K562 (cell line): ENCODE data around the gene ZNF366. TPM values are rescaled to one million over a fixed set of nuclear protein-coding genes. Genes with fewer than 3 reads are reported as not detected.

Experiments used
- ATAC-seq: fragments of 200-7000 bp; cut with Tn5 transposase; 3 replicates; pipeline ENCODE4 v1.9.1; 2020; ENCODE audit warnings: moderate library complexity
- BruUV-seq: library from RNA; stranded (reverse); fragments of 400-500 nt; replicated peaks from 2 replicates; lab custom pipeline; 2021; lab: Mats Ljungman, UMichigan
- CTCF ChIA-PET: fragments of 300-600 bp; formaldehyde crosslinking; extraction: SDS; loops from one replicate; lab custom pipeline; 2021; ENCODE audit warnings: low intra/inter-chr PET ratio; lab: Yijun Ruan, JAX
- POLR2A ChIA-PET: fragments of 300-600, 350-650 bp; sonication (Branson Sonifier 250); formaldehyde crosslinking; extraction: SDS; loops from one replicate; lab custom pipeline; 2021; ENCODE audit warnings: antibody characterized with exemption, inconsistent platforms; lab: Yijun Ruan, JAX
- DNase-seq, 4 experiments: peaks; one replicate each; pipeline versions ENCODE4 v3.0.0 to v3.0.0-alpha.2; 2011 to 2018; ENCODE audit warnings: low spot score in 3 of 4, mixed read lengths in 3 of 4; ENCODE audit errors: extremely low read depth in 1 of 4
- FAIRE-seq: peaks from 2 replicates; lab custom pipeline; 2011; peaks lifted over from hg19 to GRCh38; lab: Jason Lieb, UNC
- H2AFZ ChIP-seq: 2 replicates; pipeline ENCODE4 v1.6.0; 2011; ENCODE audit warnings: low read depth, low read length, control low read depth, inconsistent platforms
- H3K27ac ChIP-seq: fragments of 200-600 bp; 3 replicates; pipeline ENCODE4 v1.8.0; 2011; ENCODE audit warnings: low read depth, mild to moderate bottlenecking, control low read depth, inconsistent platforms, low read length, moderate library complexity, mixed read lengths; ENCODE audit errors: extremely low read depth
- H3K27me3 ChIP-seq, 2 experiments: fragments of 300-600 bp in 1 of 2; 2 replicates in 1 of 2; 3 replicates in 1 of 2; pipeline versions ENCODE4 v1.6.0 to v1.8.0; 2011; ENCODE audit warnings: inconsistent platforms in 2 of 2, low read length in 2 of 2, mild to moderate bottlenecking in 1 of 2, mixed read lengths in 1 of 2, moderate library complexity in 1 of 2; ENCODE audit not compliant: control insufficient read depth in 2 of 2, insufficient read depth in 2 of 2
- H3K36me3 ChIP-seq: fragments of 300-600 bp; 3 replicates; pipeline ENCODE4 v1.8.0; 2011; ENCODE audit warnings: mild to moderate bottlenecking, low read length, inconsistent platforms; ENCODE audit not compliant: control insufficient read depth, insufficient read depth
- H3K4me1 ChIP-seq, 2 experiments: fragments of 200-600 bp in 1 of 2; replicated peaks in 1 of 2; 2 replicates in 1 of 2; 3 replicates in 1 of 2; pipeline versions ENCODE4 v1.5.1 to v1.8.0; 2011; ENCODE audit warnings: inconsistent platforms in 2 of 2, low read length in 2 of 2, mild to moderate bottlenecking in 1 of 2, mixed read lengths in 1 of 2, moderate library complexity in 1 of 2; ENCODE audit not compliant: control insufficient read depth in 2 of 2, insufficient read depth in 2 of 2
- H3K4me2 ChIP-seq: 2 replicates; pipeline ENCODE4 v1.6.1; 2011; ENCODE audit warnings: low read length, control low read depth, inconsistent platforms, mixed read lengths; ENCODE audit not compliant: insufficient read depth
- H3K4me3 ChIP-seq: fragments of 200-600 bp; sonication (generic), shearing (Covaris generic); 2 replicates; pipeline ENCODE4 v1.5.1; 2016; ENCODE audit warnings: control low read depth, inconsistent platforms
- H3K79me2 ChIP-seq: fragments of 200-600 bp; 3 replicates; pipeline ENCODE4 v1.8.0; 2011; ENCODE audit warnings: low read length, inconsistent platforms; ENCODE audit not compliant: control insufficient read depth, insufficient read depth
- H3K9ac ChIP-seq, 2 experiments: 2 replicates each; pipeline versions ENCODE4 v1.6.0 to v1.6.1; 2011; ENCODE audit warnings: low read depth in 2 of 2, low read length in 2 of 2, control low read depth in 1 of 2, inconsistent platforms in 1 of 2, mild to moderate bottlenecking in 1 of 2, mixed read lengths in 1 of 2; ENCODE audit not compliant: insufficient read depth in 1 of 2
- H3K9me1 ChIP-seq: one replicate; pipeline ENCODE4 v1.6.0; 2011; ENCODE audit warnings: inconsistent platforms, mild to moderate bottlenecking, low read length, moderate library complexity; ENCODE audit not compliant: control insufficient read depth, insufficient read depth
- H3K9me3 ChIP-seq: replicated peaks from 2 replicates; pipeline ENCODE4 v1.5.1; 2011; ENCODE audit warnings: low read depth, low read length, inconsistent platforms; ENCODE audit not compliant: control insufficient read depth, insufficient read depth
- H4K20me1 ChIP-seq: replicated peaks from 2 replicates; pipeline ENCODE4 v1.6.1; 2011; ENCODE audit warnings: low read length, inconsistent platforms, mixed read lengths; ENCODE audit not compliant: control insufficient read depth, insufficient read depth
- CHAMP1 ChIP-seq: fragments of 450-650 bp; IDR thresholded peaks from 2 replicates; pipeline ENCODE4 v1.6.1; 2016; ENCODE audit warnings: mild to moderate bottlenecking
- CREB3 ChIP-seq: fragments of 450-650 bp; conservative IDR thresholded peaks from 2 replicates; pipeline ENCODE4 v1.6.1; 2016; ENCODE audit warnings: missing genetic modification characterization, low read depth, mild to moderate bottlenecking, missing compliant biosample characterization, moderate library complexity
- L3MBTL2 ChIP-seq: fragments of 450-650 bp; IDR thresholded peaks from 2 replicates; pipeline ENCODE4 v1.6.1; 2016; ENCODE audit warnings: mild to moderate bottlenecking, moderate library complexity
- SRSF7 ChIP-seq: fragments of 200-400 bp; formaldehyde crosslinking; optimal IDR thresholded peaks from 2 replicates; pipeline ENCODE3; 2017; ENCODE audit warnings: mild to moderate bottlenecking, low read depth, low read length
- VEZF1 ChIP-seq: fragments of 200-800 bp; sonication (Bioruptor generic); IDR thresholded peaks from 2 replicates; pipeline ENCODE4 v1.6.1; 2017; ENCODE audit warnings: missing genetic modification characterization, missing compliant biosample characterization
- ZNF589 ChIP-seq: fragments of 200-800 bp; sonication (Bioruptor generic); IDR thresholded peaks from 2 replicates; pipeline ENCODE4 v1.6.1; 2016; ENCODE audit warnings: low read depth, missing genetic modification characterization, missing compliant biosample characterization
- ZNF785 ChIP-seq: fragments of 250-450 bp; sonication (Bioruptor Pico); IDR thresholded peaks from 2 replicates; pipeline ENCODE4 v1.4.0; 2020; ENCODE audit warnings: mild to moderate bottlenecking
- WGBS: fragments of 100-300 bp; shearing (Covaris generic); methylation state at CpG from one replicate; pipeline ENCODE4 v1.1.6; 2016; ENCODE audit warnings: low coverage, mixed read lengths; ENCODE audit not compliant: insufficient coverage; ENCODE audit errors: missing lambda C conversion rate; 5-methylcytosine and 5-hydroxymethylcytosine counted together
- in situ Hi-C: fragments of 300-500 bp; cut with MboI; formaldehyde crosslinking; loops from 4 replicates; pipeline ENCODE4 v1.15.0; 2018; ENCODE audit warnings: inconsistent platforms, mixed read lengths
- intact Hi-C: fragments of 100-400 bp; cut with micrococcal nuclease; formaldehyde crosslinking; loops from 2 replicates; pipeline ENCODE4 v1.14.2; 2022
- polyA plus RNA-seq, 8 experiments: library from polyadenylated mRNA; depleted of rRNA in 4 of 8; stranded (reverse) in 5 of 8; unstranded in 3 of 8; fragments of >200 nt; fragmentation: Nextera tagmentation in 2 of 8; fragmentation: Illumina TruSeq in 1 of 8; extraction: Ambion mirVana in 2 of 8; extraction: Trizol in 1 of 8; gene quantifications; 2 replicates each; pipeline versions ENCODE4 v1.2.1 to v1.2.3, GENCODE V29; 2011 to 2014; ENCODE audit warnings: inconsistent platforms in 1 of 8, missing spikeins in 1 of 8
- total RNA-seq, 7 experiments: library from RNA; depleted of rRNA in 6 of 7; stranded (reverse); fragments of >200 nt in 6 of 7; fragmentation: Illumina TruSeq in 2 of 7; extraction: Trizol in 2 of 7; gene quantifications; 2 replicates each; pipeline versions ENCODE4 v1.2.1 to v1.2.3, GENCODE V29; 2011 to 2021; ENCODE audit warnings: low replicate concordance in 1 of 7

Gene ZNF366
- total and polyA plus RNA-seq, 9 of the 15 experiments (the other 6 are each of a cell fraction or from before 2014, with no cell fraction given) = not detected

- 30% methylated on average over 11 of the region's 13 CpGs for WGBS
- Histone ChIP-seq H3K9me3 (no peaks in the 10 kb centered on the region), H4K20me1 (no peaks in the 10 kb centered on the region), H3K4me3 (no peak overlapping the region), H3K9me1 (no peaks in the 10 kb centered on the region), H3K36me3 (no peaks in the 10 kb centered on the region), H3K27me3 (no peaks in the 10 kb centered on the region), H3K27ac (no peak overlapping the region), H3K9ac (no peak overlapping the region; a peak in 1 of 4 replicates), H3K79me2 (no peaks in the 10 kb centered on the region), H3K4me2 (no peak overlapping the region), H2AFZ (peak overlapping the region; percentile 45; the same call in 1 of the 2 replicates), H3K4me1 (peaks cover 4 to 13% of the 10 kb centered on the region in 2 experiments; a peak in 4 of 5 replicates)
- POLR2A ChIA-PET = interaction anchor here (1.2 kb wide), 2 partner anchors 12 to 17 kb away, joined by 3 read pairs; no protein-coding TSS in a partner anchor
- intact Hi-C loops (no loop called here), in situ Hi-C loops (no loop called here)
- BruUV-seq = no TSS peak
- ATAC-seq (no peak), DNase-seq (no peak), FAIRE-seq (no peak)
- peak; percentile 67; the same call in 1 of the 2 replicates for TF ChIP-seq CREB3 (tag)
- TF ChIP-seq CHAMP1 = no peak
- TF ChIP-seq VEZF1 (CRISPR knock-in tag) = peak; percentile 19; the same call in 1 of the 2 replicates
- peak; percentile 47; the same call in 1 of the 2 replicates for TF ChIP-seq L3MBTL2
- TF ChIP-seq SRSF7 = no peak
- TF ChIP-seq ZNF785 (CRISPR knock-in tag) = no peak
- TF ChIP-seq ZNF589 (CRISPR knock-in tag) = peak; percentile 5; the same call in 1 of the 2 replicates
- CTCF ChIA-PET = no interaction called here
Observed at GRCh38 chr5:72451741-72452505, 55.3 kb downstream of the ZNF366 start.
